Natural killer cell (primary cell): ENCODE data around the gene PFDN4. TPM values are rescaled to one million over a fixed set of nuclear protein-coding genes. Genes with fewer than 3 reads are reported as not detected.

Source experiments
- ATAC-seq, 3 donors: fragments of 150-1000 bp in 2 of 3; fragments of 200-7000 bp in 1 of 3; cut with Tn5 transposase; 1 replicate in 1 of 3; 2 replicates in 2 of 3; pipeline ENCODE4 v1.10.0; 2021; ENCODE audit warnings: mild to moderate bottlenecking in 2 of 3, moderate library complexity in 2 of 3
- DNase-seq, 2 donors: peaks; one replicate each; pipeline versions ENCODE4 v3.0.0 to v3.0.0-alpha.2; 2013 to 2021; ENCODE audit warnings: mixed read lengths in 1 of 2
- H3K27ac ChIP-seq: one replicate; pipeline ENCODE4 v1.5.1; 2013; ENCODE audit warnings: mild to moderate bottlenecking, low read length
- H3K27me3 ChIP-seq: one replicate; pipeline ENCODE4 v1.6.1; 2013; ENCODE audit warnings: low read length; ENCODE audit not compliant: control insufficient read depth, insufficient read depth
- H3K36me3 ChIP-seq: one replicate; pipeline ENCODE4 v1.6.1; 2013; ENCODE audit warnings: low read length; ENCODE audit not compliant: control insufficient read depth, insufficient read depth
- H3K4me1 ChIP-seq: one replicate; pipeline ENCODE4 v1.6.1; 2013; ENCODE audit warnings: low read length; ENCODE audit not compliant: control insufficient read depth, insufficient read depth
- H3K4me3 ChIP-seq: one replicate; pipeline ENCODE4 v1.5.1; 2013; ENCODE audit warnings: low read length
- H3K9me3 ChIP-seq: one replicate; pipeline ENCODE4 v1.6.1; 2013; ENCODE audit warnings: low read length; ENCODE audit not compliant: control insufficient read depth, insufficient read depth
- H3K27ac Mint-ChIP-seq, 2 donors: one replicate each; pipeline ENCODE4 v1.8.0; 2022; ENCODE audit warnings: mild to moderate bottlenecking in 2 of 2, mixed read lengths in 2 of 2, moderate library complexity in 1 of 2
- H3K27me3 Mint-ChIP-seq, 2 donors: one replicate each; pipeline ENCODE4 v1.8.0; 2022; ENCODE audit warnings: low read depth in 2 of 2, mixed read lengths in 2 of 2
- H3K36me3 Mint-ChIP-seq: one replicate; pipeline ENCODE4 v1.8.0; 2022; ENCODE audit warnings: mixed read lengths
- H3K4me1 Mint-ChIP-seq, 2 donors: one replicate each; pipeline ENCODE4 v1.8.0; 2022; ENCODE audit warnings: mixed read lengths in 2 of 2
- H3K4me3 Mint-ChIP-seq: one replicate; pipeline ENCODE4 v1.8.0; 2022; ENCODE audit warnings: mild to moderate bottlenecking, moderate library complexity, mixed read lengths
- H3K9me3 Mint-ChIP-seq, 2 donors: one replicate each; pipeline ENCODE4 v1.8.0; 2022; ENCODE audit warnings: mixed read lengths in 2 of 2
- CTCF ChIP-seq: fragments of 200-600 bp; IDR thresholded peaks from one replicate; pipeline ENCODE4 v1.8.0; 2022; ENCODE audit warnings: antibody characterized with exemption
- WGBS: methylation state at CpG from one replicate; pipeline ENCODE4 v1.1.7; 2013; ENCODE audit warnings: missing lambda C conversion rate; ENCODE audit not compliant: insufficient coverage; 5-methylcytosine and 5-hydroxymethylcytosine counted together
- intact Hi-C: fragments of 100-400 bp; cut with micrococcal nuclease; formaldehyde crosslinking; loops from one replicate; pipeline ENCODE4 v1.14.2; 2022
- total RNA-seq, 4 donors: library from RNA; stranded (reverse); fragments of 120-200 nt in 1 of 4; gene quantifications; one replicate each; pipeline versions ENCODE4 v1.2.3 to v1.2.4, GENCODE V29; 2013 to 2022

PFDN4 gene
- total RNA-seq, 3 donors from 2014 or later (not counting 1 experiment from before 2014, with no cell fraction given): 16.5 to 22.2 (median 17.1) TPM

GRCh38 chr20:54197621-54198604, 10.0 kb upstream of the PFDN4 start:
- no peak for TF ChIP-seq CTCF
- H3K9me3 Mint-ChIP-seq: no peaks in the 10 kb centered on the region
- no peaks in the 10 kb centered on the region for H3K36me3 ChIP-seq
- H3K27ac Mint-ChIP-seq: no peak overlapping the region
- H3K4me3 ChIP-seq: no peak overlapping the region
- H3K27me3 ChIP-seq: no peaks in the 10 kb centered on the region
- H3K27me3 Mint-ChIP-seq: peaks cover 3 to 8% of the 10 kb centered on the region in 2 donors
- no peaks in the 10 kb centered on the region for H3K36me3 Mint-ChIP-seq
- WGBS: 70% methylated on average over 9 of the region's 13 CpGs
- no peak overlapping the region for H3K27ac ChIP-seq
- intact Hi-C loops: loop anchor here (10.0 kb wide), 1 partner anchor 1953 kb away; no protein-coding TSS in a partner anchor
- no peak for ATAC-seq
- H3K9me3 ChIP-seq: no peaks in the 10 kb centered on the region
- H3K4me1 ChIP-seq: no peaks in the 10 kb centered on the region
- no peak overlapping the region for H3K4me3 Mint-ChIP-seq
- DNase-seq: no peak
- H3K4me1 Mint-ChIP-seq: no peaks in the 10 kb centered on the region

- H3K4me1 Mint-ChIP-seq: no peaks in the 10 kb centered on the region
- ATAC-seq: peak in 2 of 3 donors; percentile 7 to 15
- no peak for DNase-seq
- H3K27ac Mint-ChIP-seq: no peak overlapping the region
- Histone ChIP-seq H3K4me3 (no peak overlapping the region), H3K36me3 (no peaks in the 10 kb centered on the region), H3K4me1 (no peaks in the 10 kb centered on the region), H3K9me3 (no peaks in the 10 kb centered on the region), H3K27ac (no peak overlapping the region), H3K27me3 (no peaks in the 10 kb centered on the region)
- no peak overlapping the region for H3K4me3 Mint-ChIP-seq
- intact Hi-C loops: loop anchor here (1.0 to 10.0 kb wide), 4 partner anchors 103 to 1954 kb away; no protein-coding TSS in a partner anchor
- H3K36me3 Mint-ChIP-seq: no peaks in the 10 kb centered on the region
- WGBS: 91% methylated on average over 5 of the region's 6 CpGs
- H3K27me3 Mint-ChIP-seq: peaks cover 0 to 3% of the 10 kb centered on the region in 2 donors
- H3K9me3 Mint-ChIP-seq: no peaks in the 10 kb centered on the region
- TF ChIP-seq CTCF: no peak
Measured at GRCh38 chr20:54199283-54199682, 8.6 kb upstream of the PFDN4 start.

GRCh38 chr20:54199721-54200176, 8.1 kb upstream of the PFDN4 start:
- no peaks in the 10 kb centered on the region for H3K36me3 ChIP-seq
- peaks cover 0 to 3% of the 10 kb centered on the region in 2 donors for H3K27me3 Mint-ChIP-seq
- H3K36me3 Mint-ChIP-seq: no peaks in the 10 kb centered on the region
- TF ChIP-seq CTCF: peak; percentile 87
- no peaks in the 10 kb centered on the region for H3K4me1 Mint-ChIP-seq
- H3K27me3 ChIP-seq: no peaks in the 10 kb centered on the region
- H3K27ac ChIP-seq: no peak overlapping the region
- no peak overlapping the region for H3K27ac Mint-ChIP-seq
- no peak overlapping the region for H3K4me3 Mint-ChIP-seq
- ATAC-seq: peak; percentile 52 to 82 (median 71)
- H3K9me3 Mint-ChIP-seq: no peaks in the 10 kb centered on the region
- DNase-seq: peak; percentile 59 to 81
- whole genome bisulfite sequencing: 20% methylated on average over 6 of the region's 7 CpGs
- H3K9me3 ChIP-seq: no peaks in the 10 kb centered on the region
- no peaks in the 10 kb centered on the region for H3K4me1 ChIP-seq
- intact Hi-C loops: loop anchor here (1.0 to 10.0 kb wide), 5 partner anchors 103 to 1955 kb away; no protein-coding TSS in a partner anchor
- no peak overlapping the region for H3K4me3 ChIP-seq
